AG10803 (cell line): ENCODE results near the gene ARRB1.
"Not testable (repeated sequence)": the region's sequence is repeated elsewhere in the genome, so short reads cannot be mapped to it uniquely, and the experiment has no call there.

ENCODE experiments used
- DNase-seq: peaks from one replicate; pipeline ENCODE4 v3.0.0; 2010; ENCODE audit warnings: low read depth
- H3K4me3 ChIP-seq: 2 replicates; pipeline ENCODE4 v1.5.1; 2011; ENCODE audit warnings: mild to moderate bottlenecking, low read length, control low read depth
- CTCF ChIP-seq: conservative IDR thresholded peaks from 2 replicates; pipeline ENCODE4 v1.5.1; 2011; ENCODE audit warnings: mild to moderate bottlenecking, low read length, control low read depth, inconsistent platforms

The ARRB1 gene

DNA sequence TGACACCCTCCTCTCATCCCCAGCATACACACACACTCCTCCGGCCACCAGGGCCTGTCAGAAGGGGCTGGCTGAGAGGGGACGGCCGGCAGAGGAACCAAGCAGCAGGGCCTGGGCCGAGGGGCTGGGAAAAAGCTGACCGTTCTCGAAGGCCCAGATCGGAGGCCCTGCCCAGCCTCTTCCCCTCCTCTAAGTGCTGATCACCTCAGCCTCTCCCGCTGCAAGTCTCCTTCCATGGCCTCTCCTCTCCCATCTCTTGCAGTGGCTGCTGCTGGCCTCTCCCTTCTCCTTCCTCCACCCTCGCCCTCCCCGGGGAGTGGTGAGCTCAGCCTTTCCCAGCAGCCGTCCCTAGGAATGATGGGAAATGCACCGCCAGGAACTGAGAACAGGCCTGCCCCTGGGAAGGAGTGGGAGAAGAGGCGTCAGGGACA, 39.6 kb downstream of the ARRB1 start:
- DNase-seq, result peak; percentile 24

DNA sequence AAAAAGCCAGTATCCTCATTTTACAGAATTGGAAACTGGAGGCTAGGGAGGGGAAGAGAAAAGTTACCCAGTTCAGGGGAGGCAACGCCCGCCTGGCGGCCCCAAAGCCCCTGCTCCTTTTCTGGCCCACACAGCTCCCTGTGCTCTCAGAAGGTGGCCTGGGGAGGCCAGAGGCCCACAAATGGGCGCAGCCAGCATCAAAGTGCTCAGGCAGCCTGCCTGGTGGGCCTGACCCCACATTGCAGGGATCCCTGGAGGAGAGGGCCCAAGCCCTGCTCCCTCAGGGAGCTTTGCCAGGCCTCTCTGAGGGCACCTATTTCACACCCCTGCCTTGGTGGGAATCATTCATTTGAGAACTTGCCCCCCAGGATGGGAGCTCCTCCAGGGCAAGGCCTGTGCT, 42.5 kb downstream of the ARRB1 start:
- DNase-seq, result no peak
- no peak for TF ChIP-seq CTCF
- no peak overlapping the region for H3K4me3 ChIP-seq

More for the DNA sequence above, 39.6 kb downstream of the ARRB1 start:
- no peak for TF ChIP-seq CTCF
- H3K4me3 ChIP-seq, result peak overlapping the region; percentile 22; the same call in 1 of the 2 replicates

- H3K4me3 ChIP-seq, result no peak overlapping the region
- DNase-seq, result no peak
- no peak for TF ChIP-seq CTCF
Observed at GRCh38 chr11:75308116-75308515, 43.3 kb downstream of the ARRB1 start.

DNA sequence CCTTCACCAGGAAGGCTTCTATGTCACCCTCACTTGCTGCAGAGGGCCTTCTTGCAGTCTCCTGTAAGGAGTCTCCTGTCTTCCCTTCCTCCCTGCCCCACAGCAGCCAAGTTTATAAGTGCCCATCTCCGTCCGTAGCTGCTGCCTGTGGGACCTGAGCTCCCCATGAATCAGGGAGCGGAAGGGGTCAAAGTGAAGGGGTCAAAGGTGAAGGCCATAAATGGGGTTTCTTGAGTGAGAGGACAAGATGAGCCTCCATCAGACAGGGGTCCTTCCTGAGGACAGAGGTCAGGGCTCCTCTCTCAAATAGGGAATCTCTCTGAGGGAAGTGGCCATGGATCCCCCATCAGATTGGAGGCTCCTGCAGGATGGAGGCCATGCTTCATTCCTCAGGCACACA, 44.4 kb downstream of the ARRB1 start:
- no peak for DNase-seq
- no peak for TF ChIP-seq CTCF
- no peak overlapping the region for H3K4me3 ChIP-seq

- TF ChIP-seq CTCF, result no peak
- no peak overlapping the region for H3K4me3 ChIP-seq
- no peak for DNase-seq
Observed at GRCh38 chr11:75306529-75306928, 44.9 kb downstream of the ARRB1 start.

GRCh38 chr11:75305993-75306392, 45.5 kb downstream of the ARRB1 start:
- no peak for TF ChIP-seq CTCF
- no peak overlapping the region for H3K4me3 ChIP-seq
- DNase-seq, result no peak

DNA sequence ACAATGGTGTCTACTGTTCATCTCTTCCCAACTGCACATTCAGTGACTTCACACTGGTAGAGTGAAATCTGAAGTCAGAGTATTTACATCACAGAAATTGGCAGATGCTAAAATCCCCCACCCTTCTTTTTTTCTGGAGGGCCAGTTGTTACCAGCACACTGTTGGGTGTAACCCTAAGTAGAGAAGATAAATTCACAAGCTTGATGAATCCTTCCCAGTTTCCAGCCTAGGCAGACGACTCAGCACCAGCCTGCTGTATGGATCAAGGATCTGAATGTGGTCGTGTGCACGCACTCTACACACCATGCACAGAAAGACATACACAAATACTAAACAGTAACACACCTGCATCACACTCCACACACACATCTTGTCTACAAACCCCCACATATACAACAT, 46.0 kb downstream of the ARRB1 start:
- DNase-seq, result no peak
- no peak for TF ChIP-seq CTCF

GRCh38 chr11:75304941-75305340, 46.5 kb downstream of the ARRB1 start:
- H3K4me3 ChIP-seq, DNase-seq: not testable (repeated sequence)

More for the DNA sequence above, 46.0 kb downstream of the ARRB1 start:
- no peak overlapping the region for H3K4me3 ChIP-seq
